ENCODE measurements around the gene MYF6. TPM values are rescaled to one million over a fixed set of nuclear protein-coding genes. Genes with fewer than 3 reads are reported as not detected.

Gene MYF6
- total RNA-seq, 2 experiments from 2014 or later = not detected

DNA sequence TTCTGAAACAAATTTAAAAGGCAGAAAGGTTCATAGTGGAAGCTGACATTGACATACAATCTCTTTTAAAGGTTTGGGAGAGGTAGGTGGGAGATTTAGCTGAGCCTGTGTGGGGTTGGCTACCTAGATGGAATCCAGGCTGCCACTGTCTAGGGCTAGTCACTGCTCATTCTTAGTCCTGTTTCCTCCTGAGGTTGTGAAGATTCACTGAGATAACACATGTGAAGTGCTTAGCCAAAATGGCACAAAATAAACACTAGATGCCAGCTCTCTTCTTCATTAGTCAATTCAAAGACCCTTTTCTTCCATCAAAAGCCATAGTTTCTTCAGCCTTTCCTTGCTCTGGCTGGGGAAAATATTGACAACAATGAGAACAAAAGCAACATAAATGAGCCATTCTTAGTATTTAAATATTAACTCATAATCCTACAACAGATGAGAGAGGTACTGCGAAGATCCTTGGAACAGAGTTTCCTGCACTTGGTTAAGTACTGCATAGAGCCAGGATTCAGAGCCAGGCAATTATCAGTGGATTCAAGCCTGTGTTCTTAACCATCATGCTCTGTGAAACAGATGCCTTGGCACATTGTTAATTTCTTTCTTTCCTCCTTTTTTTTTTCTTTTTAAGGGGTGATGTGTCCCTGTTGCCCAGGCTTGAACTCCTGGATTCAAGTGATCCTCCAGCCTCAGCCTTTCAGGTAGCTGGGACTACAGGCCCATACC, 3.5 kb downstream of the MYF6 start:
- H3K27ac ChIP-seq (ENCODE audit: low read depth in 1 of 2, low read length in 2 of 2) = no peak overlapping the region
- TF ChIP-seq, protein P1, sequence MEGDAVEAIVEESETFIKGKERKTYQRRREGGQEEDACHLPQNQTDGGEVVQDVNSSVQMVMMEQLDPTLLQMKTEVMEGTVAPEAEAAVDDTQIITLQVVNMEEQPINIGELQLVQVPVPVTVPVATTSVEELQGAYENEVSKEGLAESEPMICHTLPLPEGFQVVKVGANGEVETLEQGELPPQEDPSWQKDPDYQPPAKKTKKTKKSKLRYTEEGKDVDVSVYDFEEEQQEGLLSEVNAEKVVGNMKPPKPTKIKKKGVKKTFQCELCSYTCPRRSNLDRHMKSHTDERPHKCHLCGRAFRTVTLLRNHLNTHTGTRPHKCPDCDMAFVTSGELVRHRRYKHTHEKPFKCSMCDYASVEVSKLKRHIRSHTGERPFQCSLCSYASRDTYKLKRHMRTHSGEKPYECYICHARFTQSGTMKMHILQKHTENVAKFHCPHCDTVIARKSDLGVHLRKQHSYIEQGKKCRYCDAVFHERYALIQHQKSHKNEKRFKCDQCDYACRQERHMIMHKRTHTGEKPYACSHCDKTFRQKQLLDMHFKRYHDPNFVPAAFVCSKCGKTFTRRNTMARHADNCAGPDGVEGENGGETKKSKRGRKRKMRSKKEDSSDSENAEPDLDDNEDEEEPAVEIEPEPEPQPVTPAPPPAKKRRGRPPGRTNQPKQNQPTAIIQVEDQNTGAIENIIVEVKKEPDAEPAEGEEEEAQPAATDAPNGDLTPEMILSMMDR (IDR thresholded peaks at IDR 0.05) = no peak
- no peak for DNase-seq
- H3K4me3 ChIP-seq (ENCODE audit: low read length) = no peak overlapping the region
- ATAC-seq (ENCODE audit: poor library complexity) = no peak
- peaks cover 0 to 24% of the 10 kb centered on the region in 2 experiments for H3K9me3 ChIP-seq (ENCODE audit: control insufficient read depth in 1 of 2, insufficient read depth in 1 of 2, low read length in 2 of 2)
- H3K4me1 ChIP-seq (ENCODE audit: insufficient read depth, low read length) = no peaks in the 10 kb centered on the region
- Mint-ChIP-seq H3K9me3 (no peaks in the 10 kb centered on the region), H3K4me3 (no peak overlapping the region), H3K27ac (no peak overlapping the region), H3K4me1 (ENCODE audit: low read depth) (no peaks in the 10 kb centered on the region), H3K27me3 (peaks cover 87% of the 10 kb centered on the region), H3K36me3 (ENCODE audit: low read depth) (no peaks in the 10 kb centered on the region)
- intact Hi-C loops (cut with DNase I, micrococcal nuclease) = no loop called here
- H3K36me3 ChIP-seq (ENCODE audit: insufficient read depth, low read length) = no peaks in the 10 kb centered on the region
- peaks cover 31 to 35% of the 10 kb centered on the region in 2 experiments for H3K27me3 ChIP-seq (ENCODE audit: control insufficient read depth in 1 of 2, insufficient read depth in 2 of 2, low read length in 2 of 2)
- ChIA-PET CTCF (no interaction called here), POLR2A (no interaction called here)

DNA sequence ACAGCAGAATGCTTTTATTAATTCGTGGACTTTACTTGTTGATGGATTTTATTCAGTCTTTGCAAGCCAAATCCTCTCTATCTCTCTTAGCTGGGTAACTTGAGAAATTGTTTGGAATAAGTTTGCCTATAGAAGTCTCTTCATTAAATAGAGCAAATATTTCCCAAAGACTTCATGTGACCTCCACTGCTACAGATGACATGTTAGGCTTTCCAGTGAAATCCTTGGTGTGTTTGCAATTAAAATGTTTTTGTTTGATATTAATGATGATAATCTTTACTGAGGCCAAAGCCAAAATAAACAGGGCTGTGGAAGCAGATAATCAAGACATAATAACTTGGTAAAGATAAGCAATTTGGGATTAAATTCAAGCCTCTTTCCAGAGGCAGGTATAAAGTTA, 4.4 kb downstream of the MYF6 start:
- Histone ChIP-seq H3K36me3 (ENCODE audit: insufficient read depth, low read length) (no peaks in the 10 kb centered on the region), H3K27me3 (ENCODE audit: control insufficient read depth in 1 of 2, insufficient read depth in 2 of 2, low read length in 2 of 2) (peaks cover 37 to 39% of the 10 kb centered on the region in 2 experiments), H3K27ac (ENCODE audit: low read depth in 1 of 2, low read length in 2 of 2) (no peak overlapping the region), H3K4me1 (ENCODE audit: insufficient read depth, low read length) (no peaks in the 10 kb centered on the region), H3K4me3 (ENCODE audit: low read length) (no peak overlapping the region), H3K9me3 (ENCODE audit: control insufficient read depth in 1 of 2, insufficient read depth in 1 of 2, low read length in 2 of 2) (peaks cover 0 to 31% of the 10 kb centered on the region in 2 experiments)
- no peaks in the 10 kb centered on the region for H3K36me3 Mint-ChIP-seq (ENCODE audit: low read depth)
- no peaks in the 10 kb centered on the region for H3K9me3 Mint-ChIP-seq
- H3K4me1 Mint-ChIP-seq (ENCODE audit: low read depth) = no peaks in the 10 kb centered on the region
- H3K27ac Mint-ChIP-seq = no peak overlapping the region
- peaks cover 89% of the 10 kb centered on the region for H3K27me3 Mint-ChIP-seq
- TF ChIP-seq, protein P1 (IDR thresholded peaks at IDR 0.05) = no peak
- DNase-seq = no peak
- no peak overlapping the region for H3K4me3 Mint-ChIP-seq
- CTCF ChIA-PET = no interaction called here
- POLR2A ChIA-PET = no interaction called here
- no peak for ATAC-seq (ENCODE audit: poor library complexity)
- intact Hi-C loops (cut with DNase I, micrococcal nuclease) = no loop called here

DNA sequence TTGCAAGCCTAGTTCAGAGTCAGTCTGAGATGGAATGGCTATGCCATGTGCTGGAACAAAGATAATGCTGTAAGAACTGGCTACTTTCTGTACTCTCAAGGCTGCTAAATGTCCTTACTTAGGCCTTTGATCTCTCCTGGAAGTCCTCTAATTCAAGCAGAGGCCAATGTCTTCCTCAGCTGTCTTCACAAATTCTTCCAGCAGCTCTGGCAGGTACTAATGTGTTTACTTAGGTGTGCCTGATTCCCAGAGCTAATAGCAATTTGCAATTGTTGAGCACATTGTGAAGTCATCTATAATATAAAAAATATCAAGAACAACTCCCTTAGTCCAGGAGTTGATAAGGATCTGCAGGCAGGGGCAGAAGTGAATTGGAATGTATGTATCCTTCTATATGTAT, 5.4 kb downstream of the MYF6 start:
- Mint-ChIP-seq H3K27ac (no peak overlapping the region), H3K9me3 (no peaks in the 10 kb centered on the region), H3K4me3 (no peak overlapping the region), H3K27me3 (peaks cover 79% of the 10 kb centered on the region), H3K4me1 (ENCODE audit: low read depth) (no peaks in the 10 kb centered on the region), H3K36me3 (ENCODE audit: low read depth) (no peaks in the 10 kb centered on the region)
- CTCF ChIA-PET = no interaction called here
- H3K27me3 ChIP-seq (ENCODE audit: control insufficient read depth in 1 of 2, insufficient read depth in 2 of 2, low read length in 2 of 2) = peaks cover 29 to 33% of the 10 kb centered on the region in 2 experiments
- no peak for DNase-seq
- H3K4me3 ChIP-seq (ENCODE audit: low read length) = no peak overlapping the region
- POLR2A ChIA-PET = no interaction called here
- peaks cover 0 to 34% of the 10 kb centered on the region in 2 experiments for H3K9me3 ChIP-seq (ENCODE audit: control insufficient read depth in 1 of 2, insufficient read depth in 1 of 2, low read length in 2 of 2)
- intact Hi-C loops (cut with DNase I, micrococcal nuclease) = no loop called here
- no peaks in the 10 kb centered on the region for H3K36me3 ChIP-seq (ENCODE audit: insufficient read depth, low read length)
- no peak overlapping the region for H3K27ac ChIP-seq (ENCODE audit: low read depth in 1 of 2, low read length in 2 of 2)
- ATAC-seq (ENCODE audit: poor library complexity) = no peak
- H3K4me1 ChIP-seq (ENCODE audit: insufficient read depth, low read length) = no peaks in the 10 kb centered on the region
- TF ChIP-seq, protein P1 (IDR thresholded peaks at IDR 0.05) = no peak
